ENCODE results near the gene COLQ. TPM values are rescaled to one million over a fixed set of nuclear protein-coding genes. Genes with fewer than 3 reads are reported as not detected.
"Not testable (repeated sequence)": the region's sequence is repeated elsewhere in the genome, so short reads cannot be mapped to it uniquely, and the experiment has no call there.

The COLQ gene
- total and polyA plus RNA-seq, 12 donors = 0.60 to 7.7 (median 2.0) TPM; not detected in 1

- no peak for DNase-seq
- H3K27me3 ChIP-seq = no peaks in the 10 kb centered on the region
- TF ChIP-seq POLR2A (IDR thresholded peaks at IDR 0.05) = no peak
- TF ChIP-seq, protein P1, sequence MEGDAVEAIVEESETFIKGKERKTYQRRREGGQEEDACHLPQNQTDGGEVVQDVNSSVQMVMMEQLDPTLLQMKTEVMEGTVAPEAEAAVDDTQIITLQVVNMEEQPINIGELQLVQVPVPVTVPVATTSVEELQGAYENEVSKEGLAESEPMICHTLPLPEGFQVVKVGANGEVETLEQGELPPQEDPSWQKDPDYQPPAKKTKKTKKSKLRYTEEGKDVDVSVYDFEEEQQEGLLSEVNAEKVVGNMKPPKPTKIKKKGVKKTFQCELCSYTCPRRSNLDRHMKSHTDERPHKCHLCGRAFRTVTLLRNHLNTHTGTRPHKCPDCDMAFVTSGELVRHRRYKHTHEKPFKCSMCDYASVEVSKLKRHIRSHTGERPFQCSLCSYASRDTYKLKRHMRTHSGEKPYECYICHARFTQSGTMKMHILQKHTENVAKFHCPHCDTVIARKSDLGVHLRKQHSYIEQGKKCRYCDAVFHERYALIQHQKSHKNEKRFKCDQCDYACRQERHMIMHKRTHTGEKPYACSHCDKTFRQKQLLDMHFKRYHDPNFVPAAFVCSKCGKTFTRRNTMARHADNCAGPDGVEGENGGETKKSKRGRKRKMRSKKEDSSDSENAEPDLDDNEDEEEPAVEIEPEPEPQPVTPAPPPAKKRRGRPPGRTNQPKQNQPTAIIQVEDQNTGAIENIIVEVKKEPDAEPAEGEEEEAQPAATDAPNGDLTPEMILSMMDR (IDR thresholded peaks at IDR 0.05) = no peak
- H3K4me3 ChIP-seq = no peak overlapping the region
- H3K36me3 ChIP-seq (replicated peaks in 1 of 2) = peaks cover 0 to 28% of the 10 kb centered on the region in 2 donors
- intact Hi-C loops (cut with DNase I) = no loop called here
- no peaks in the 10 kb centered on the region for H3K9me3 ChIP-seq (replicated peaks in 1 of 3)
- 64 to 75% (median 74%) methylated on average over 4 of the region's 4 CpGs for WGBS, 4 donors
- H3K27ac ChIP-seq = no peak overlapping the region
- peaks cover 0 to 8% of the 10 kb centered on the region in 2 donors for H3K4me1 ChIP-seq (replicated peaks in 1 of 2)
Measured at GRCh38 chr3:15420871-15421270, 100.6 kb downstream of the COLQ start.

DNA sequence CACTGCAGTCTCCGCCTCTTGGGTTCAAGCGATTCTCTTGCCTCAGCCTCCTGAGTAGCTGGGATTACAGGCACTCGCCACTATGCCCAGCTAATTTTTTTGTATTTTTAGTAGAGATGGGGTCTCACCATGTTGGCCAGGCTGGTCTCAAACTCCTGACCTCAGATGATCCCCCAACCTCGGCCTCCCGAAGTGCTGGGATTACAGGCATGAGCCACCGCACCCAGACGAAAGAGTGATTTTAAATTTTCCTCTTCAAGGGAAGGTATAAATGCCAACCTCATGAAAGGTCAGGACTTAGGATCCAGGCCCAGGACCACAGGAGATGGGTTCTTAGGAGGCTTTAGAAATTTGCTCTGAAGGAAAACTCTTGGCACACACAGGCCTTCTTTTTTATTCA, 110.5 kb downstream of the COLQ start:
- DNase-seq; H3K4me3 ChIP-seq; H3K9me3 ChIP-seq (replicated peaks in 1 of 3); H3K4me1 ChIP-seq (replicated peaks in 1 of 2); intact Hi-C loops (cut with DNase I); H3K27me3 ChIP-seq; H3K27ac ChIP-seq: not testable (repeated sequence)
- 92 to 98% (median 95%) methylated on average over 4 to 7 of the region's 7 CpGs for WGBS, 4 donors
- H3K36me3 ChIP-seq (replicated peaks in 1 of 2) = peaks cover 0 to 44% of the 10 kb centered on the region in 2 donors

DNA sequence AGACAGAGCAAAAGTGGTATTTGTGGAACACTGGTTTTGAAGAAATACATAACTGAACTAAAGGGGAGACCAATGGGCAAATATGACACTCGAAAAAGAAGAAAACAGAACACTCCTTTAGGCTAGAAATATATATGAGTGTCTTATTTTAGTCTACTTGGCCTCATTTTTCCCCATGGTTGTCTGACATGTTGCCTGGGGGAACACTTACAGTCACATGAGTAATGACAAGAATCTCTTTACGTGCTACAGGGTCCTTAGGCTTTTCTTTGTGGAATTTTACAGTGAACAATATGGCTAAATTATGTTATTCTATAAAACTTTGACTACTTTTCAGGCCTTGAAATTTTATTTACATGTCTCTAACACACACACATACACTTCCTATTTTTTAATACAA, 111.7 kb downstream of the COLQ start:
- Histone ChIP-seq H3K4me3 (no peak overlapping the region), H3K9me3 (replicated peaks in 1 of 3) (no peaks in the 10 kb centered on the region), H3K4me1 (replicated peaks in 1 of 2) (peaks cover 0 to 6% of the 10 kb centered on the region in 2 donors), H3K27me3 (no peaks in the 10 kb centered on the region), H3K27ac (no peak overlapping the region), H3K36me3 (replicated peaks in 1 of 2) (peaks cover 0 to 33% of the 10 kb centered on the region in 2 donors)
- intact Hi-C loops (cut with DNase I) = loop anchor here in 1 of 2 donors (10.0 kb wide), 2 partner anchors 205 to 305 kb away; partner anchors contain the start of gene CAPN7
- 90 to 96% (median 92%) methylated on average over 2 of the region's 2 CpGs for whole genome bisulfite sequencing, 4 donors
- no peak for TF ChIP-seq POLR2A (IDR thresholded peaks at IDR 0.05)
- TF ChIP-seq, protein P1 (IDR thresholded peaks at IDR 0.05) = no peak
- DNase-seq = no peak

- H3K9me3 ChIP-seq (replicated peaks in 1 of 3) = no peaks in the 10 kb centered on the region
- WGBS, 4 donors = 68 to 77% (median 73%) methylated on average over 3 of the region's 3 CpGs
- peaks cover 0 to 7% of the 10 kb centered on the region in 2 donors for H3K4me1 ChIP-seq (replicated peaks in 1 of 2)
- H3K27ac ChIP-seq = no peak overlapping the region
- H3K27me3 ChIP-seq = no peaks in the 10 kb centered on the region
- DNase-seq = no peak
- peaks cover 0 to 28% of the 10 kb centered on the region in 2 donors for H3K36me3 ChIP-seq (replicated peaks in 1 of 2)
- TF ChIP-seq, protein P1 (IDR thresholded peaks at IDR 0.05) = no peak
- no peak overlapping the region for H3K4me3 ChIP-seq
- intact Hi-C loops (cut with DNase I) = loop anchor here in 1 of 2 donors (10.0 kb wide), 2 partner anchors 204 to 304 kb away; partner anchors contain the start of gene CAPN7
Measured at GRCh38 chr3:15409239-15409638, 112.3 kb downstream of the COLQ start.

DNA sequence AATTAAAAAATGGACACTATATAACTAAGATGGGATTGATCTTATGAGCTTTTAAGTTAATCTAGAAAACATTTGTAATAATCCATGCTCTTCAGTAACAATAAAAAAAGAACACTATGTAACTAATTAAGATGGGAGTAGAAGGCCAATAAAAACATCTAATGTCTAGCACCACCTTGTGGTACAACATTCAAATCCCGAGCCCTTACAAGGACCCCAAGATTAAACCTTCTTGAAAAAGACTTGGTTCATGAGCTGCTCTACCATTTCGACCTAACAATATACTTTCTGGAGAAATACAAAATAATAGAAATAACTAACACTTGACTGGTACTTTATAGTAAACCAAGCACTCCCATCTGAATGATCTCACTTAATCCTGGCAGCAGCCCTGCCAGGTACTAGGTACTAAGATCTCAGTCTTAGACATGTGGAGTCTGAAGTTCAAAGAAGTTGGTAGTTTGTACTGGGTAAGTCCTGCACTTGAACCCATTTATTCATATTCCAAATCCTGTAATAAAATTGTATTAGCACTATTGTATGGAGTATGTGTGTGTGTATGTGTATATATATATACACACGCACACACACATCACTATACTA, 116.0 kb downstream of the COLQ start:
- Histone ChIP-seq H3K9me3 (replicated peaks in 1 of 3) (no peaks in the 10 kb centered on the region), H3K4me3 (no peak overlapping the region), H3K4me1 (replicated peaks in 1 of 2) (peaks cover 0 to 7% of the 10 kb centered on the region in 2 donors), H3K27me3 (no peaks in the 10 kb centered on the region), H3K36me3 (replicated peaks in 1 of 2) (peaks cover 0 to 5% of the 10 kb centered on the region in 2 donors), H3K27ac (no peak overlapping the region)
- WGBS, 4 donors = 33 to 38% (median 35%) methylated on average over 3 of the region's 3 CpGs
- intact Hi-C loops (cut with DNase I) = loop anchor here in 1 of 2 donors (10.0 kb wide), 2 partner anchors 201 to 301 kb away; partner anchors contain the start of gene CAPN7
- TF ChIP-seq, protein P1 (IDR thresholded peaks at IDR 0.05) = peak; percentile 59 to 75 (median 68)
- no peak for TF ChIP-seq POLR2A (IDR thresholded peaks at IDR 0.05)
- peak in 1 of 7 donors; percentile 51 for DNase-seq

Measured in adrenal gland (tissue), 12 donors.